HL-60/S4 (cell line): ENCODE results near the gene KIF18B.

Experiments
- in situ Hi-C: fragments of 300-500 bp; cut with MboI; formaldehyde crosslinking; loops from 2 replicates; pipeline ENCODE4 v1.14.3; 2022; ENCODE audit warnings: low sequenced_read_pairs

The KIF18B gene

DNA sequence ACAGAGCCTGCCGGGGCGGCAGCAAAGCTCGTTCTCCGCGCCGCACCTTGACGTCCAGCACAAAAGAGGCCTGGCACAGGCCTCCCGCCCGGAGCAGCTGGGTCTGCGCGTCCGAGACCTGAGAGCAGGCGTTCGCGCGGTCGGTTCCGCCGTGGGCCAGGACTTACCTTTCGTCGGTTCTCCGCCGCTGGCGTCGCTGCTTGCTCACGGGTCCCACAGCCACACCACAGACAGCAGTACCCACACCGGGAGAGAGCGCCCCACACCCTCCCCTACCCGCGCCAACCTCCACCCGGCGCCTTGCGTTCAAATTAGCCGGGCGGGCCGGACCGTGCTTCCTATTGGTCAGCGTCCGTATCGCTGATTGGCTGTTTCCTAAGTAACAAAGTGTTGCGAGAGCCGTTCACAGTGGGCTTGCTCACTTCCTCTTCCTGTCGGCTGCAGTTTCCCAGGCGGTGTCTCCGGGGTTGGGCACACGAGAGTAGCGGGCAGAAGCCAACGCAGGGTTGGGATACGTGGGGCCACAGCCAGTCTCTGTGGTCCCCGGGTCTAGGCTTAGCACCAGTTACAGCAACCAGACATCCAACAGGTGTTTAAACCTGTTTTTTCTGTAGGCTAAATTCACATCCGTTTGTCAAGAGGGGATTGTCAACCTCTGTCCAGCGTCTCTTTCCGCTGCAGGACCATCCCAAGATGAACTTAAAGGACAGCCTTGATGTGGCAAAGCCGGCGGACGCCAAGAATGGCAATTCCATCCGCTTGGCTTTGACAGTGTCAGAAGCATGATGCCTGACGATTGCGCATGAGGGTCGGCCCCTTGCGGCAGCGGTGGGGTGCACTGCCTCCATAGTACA lies at the start of gene KIF18B:
Gene KIF18B, minus strand, starts transcription at position 313 of the 854 bp plus-strand sequence. CDS start 11,429 bp downstream, outside the sequence.
- in situ Hi-C loops = no loop called here

GRCh38 chr17:44996304-44996703 lies 48.7 kb upstream of the KIF18B start:
- in situ Hi-C loops = no loop called here

GRCh38 chr17:44995436-44996001 lies 47.9 kb upstream of the KIF18B start:
- in situ Hi-C loops = no loop called here

- in situ Hi-C loops = no loop called here
Observed at GRCh38 chr17:44992242-44992939, 44.8 kb upstream of the KIF18B start.

DNA sequence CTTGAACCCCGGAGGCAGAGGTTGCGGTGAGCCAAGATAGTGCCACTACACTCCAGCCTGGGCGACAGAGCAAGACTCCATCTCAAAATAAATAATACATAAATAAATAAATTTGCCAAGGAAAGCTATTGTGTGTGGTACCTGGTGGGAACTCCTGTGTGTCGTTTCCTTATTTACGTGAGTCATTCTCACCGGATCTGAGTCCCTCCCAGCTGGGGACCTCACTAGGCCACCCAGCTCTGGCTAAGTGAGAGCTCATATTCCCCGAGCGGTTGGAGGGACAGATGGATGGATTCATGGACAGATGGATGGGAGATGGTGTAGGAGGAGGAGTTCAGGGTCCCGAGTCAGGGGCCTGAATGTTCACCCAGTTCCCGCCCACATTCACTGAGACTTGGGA lies 43.4 kb upstream of the KIF18B start:
- in situ Hi-C loops = no loop called here

DNA sequence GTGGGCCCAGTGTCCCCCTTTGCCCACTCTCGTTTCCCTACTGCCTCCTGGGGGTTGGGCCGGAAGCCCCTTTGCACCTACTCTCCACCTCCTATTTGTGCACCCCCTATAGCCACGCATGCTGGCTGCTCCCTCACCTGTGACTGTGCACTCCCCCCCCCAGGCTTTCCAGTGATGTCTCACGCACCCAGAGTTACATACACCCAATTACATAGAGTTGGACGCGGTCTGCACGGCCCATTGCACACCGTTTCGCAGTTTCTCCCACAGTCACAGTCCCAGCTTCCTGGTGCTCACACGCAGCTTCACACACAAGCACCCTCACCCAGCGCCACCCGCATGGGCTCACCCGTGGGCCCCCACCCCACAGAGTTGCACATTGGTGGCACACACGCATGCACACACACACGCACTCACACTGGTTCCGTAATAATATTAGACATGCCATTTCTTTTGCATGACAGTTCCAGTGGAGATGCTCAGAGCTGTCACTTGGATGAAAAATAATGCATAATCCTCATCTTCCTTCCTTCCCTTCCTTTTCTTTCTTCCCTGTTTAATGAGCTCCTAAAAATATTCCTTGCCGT lies 42.1 kb upstream of the KIF18B start:
- in situ Hi-C loops = no loop called here

DNA sequence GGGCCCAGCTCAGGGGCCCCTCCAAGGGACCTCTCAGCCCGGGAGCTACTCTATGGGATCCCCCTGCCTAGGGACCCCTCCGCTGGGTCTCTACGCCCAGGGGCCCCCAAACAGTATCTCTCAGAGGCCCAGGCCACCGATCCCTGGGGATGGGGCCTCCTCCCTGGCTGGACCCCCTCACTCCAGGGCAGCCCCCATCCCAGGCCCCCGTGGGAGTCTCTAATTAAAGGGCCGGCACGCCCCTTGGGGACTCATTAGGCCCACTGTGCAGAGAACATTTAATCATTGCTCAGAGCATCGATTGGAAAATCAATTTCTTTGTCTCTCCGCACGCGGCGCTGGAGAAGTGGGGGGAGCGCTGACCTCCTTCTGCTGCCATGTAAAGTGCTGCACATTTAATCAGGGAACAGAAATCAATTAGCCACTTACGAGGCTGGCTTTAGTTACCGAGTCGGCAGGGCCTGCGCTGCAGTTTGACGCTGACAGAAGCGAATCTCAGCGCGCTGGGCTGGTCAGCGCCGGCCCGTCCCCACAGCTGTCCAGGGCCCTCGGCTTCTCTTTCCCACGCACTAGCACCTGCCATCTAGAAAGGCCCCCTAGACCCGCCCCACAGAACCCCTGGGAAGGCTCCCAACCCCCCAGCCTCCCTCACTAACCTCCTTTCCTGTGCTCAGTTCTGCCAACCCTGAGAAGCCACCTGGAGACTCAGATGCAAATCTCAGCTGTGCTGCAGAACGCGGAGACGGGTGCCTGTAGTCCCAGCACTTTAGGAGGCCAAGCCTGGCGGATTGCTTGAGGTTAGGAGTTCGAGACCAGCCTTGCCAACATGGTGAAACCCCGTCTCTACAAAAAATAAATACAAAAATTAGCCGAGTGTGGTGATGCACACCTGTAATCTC lies 40.7 kb upstream of the KIF18B start:
- in situ Hi-C loops = no loop called here

DNA sequence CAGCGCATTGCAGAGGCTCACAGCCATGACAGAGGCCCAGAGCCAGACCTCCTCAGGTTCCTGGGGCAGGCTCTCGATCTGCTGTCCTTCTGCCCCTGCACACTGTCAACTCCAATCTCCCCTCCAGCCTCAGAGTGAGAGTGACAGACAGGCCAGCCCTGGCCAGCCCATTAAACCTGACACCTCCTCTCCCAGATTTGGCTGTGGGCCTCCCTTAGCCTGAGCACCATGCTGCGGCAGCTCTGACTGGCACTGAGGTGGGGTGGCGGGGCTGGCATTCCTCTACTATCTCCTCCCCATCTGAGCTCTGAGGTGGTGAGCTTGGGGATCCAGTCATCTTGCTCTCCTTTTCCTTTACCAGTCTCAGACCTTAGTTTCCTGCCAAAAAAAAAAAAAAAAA lies 36.0 kb upstream of the KIF18B start:
- in situ Hi-C loops = no loop called here

DNA sequence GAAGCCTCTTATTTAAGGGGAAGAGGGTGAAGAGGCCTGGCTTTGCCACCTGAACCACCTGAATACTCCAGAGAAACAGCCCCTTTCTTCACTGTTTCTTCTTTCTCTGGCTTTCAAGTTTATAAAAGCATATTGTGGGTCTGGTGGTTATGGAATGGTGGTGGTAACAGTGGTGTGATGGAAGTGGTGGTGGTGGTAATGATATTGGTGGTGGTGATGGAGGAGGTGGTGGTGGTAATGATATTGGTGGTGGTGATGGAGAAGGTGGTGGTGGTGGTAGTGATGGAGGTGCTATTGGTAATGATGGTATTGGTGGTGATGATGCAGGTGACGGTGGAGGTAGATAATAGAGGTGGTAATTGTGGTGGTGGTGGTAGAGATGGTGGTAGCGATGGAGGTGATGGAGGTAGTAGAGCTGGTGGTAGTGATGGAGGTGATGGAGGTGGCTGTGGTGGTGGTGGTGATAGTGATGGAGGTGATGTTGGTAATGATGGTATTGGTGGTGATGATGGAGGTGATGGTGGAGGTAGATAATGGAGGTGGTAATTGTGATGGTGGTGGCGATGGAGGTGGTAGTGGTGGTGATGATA lies 34.6 kb upstream of the KIF18B start:
- in situ Hi-C loops = no loop called here

DNA sequence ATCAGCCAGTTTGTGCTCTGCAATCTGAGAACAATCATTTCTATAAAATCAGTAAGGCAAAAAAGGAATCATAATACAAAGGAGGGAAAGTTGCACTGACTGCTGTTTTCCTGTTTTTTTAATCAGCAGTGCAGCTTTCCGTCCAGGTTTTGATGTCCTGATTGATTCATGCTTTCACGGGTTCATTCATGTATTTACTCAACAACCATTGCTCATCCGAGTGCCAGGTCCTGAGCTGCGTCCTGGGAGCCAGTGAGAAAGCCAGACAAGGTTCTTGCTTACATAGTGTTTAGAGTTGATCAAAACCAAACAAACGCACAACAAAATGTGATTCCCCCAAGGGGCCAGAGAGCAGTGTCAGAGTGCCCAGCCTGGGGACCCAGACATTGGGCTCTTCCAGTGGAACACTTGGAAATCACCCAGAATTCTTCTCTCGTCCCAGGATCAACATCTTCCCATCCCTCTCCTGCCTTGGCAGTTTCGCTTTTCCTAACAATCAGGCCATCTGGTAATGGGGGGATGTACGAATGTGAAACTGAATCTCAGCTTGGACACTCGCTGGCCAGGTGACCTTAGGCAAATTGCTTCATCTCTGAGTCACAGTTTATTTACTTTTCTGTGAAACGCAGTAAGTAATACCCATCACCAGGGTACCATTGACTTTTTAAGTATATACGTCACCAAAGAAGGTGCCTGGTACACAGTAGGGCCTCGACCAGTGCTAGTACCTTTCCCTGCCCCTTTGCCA lies 33.8 kb upstream of the KIF18B start:
- in situ Hi-C loops = no loop called here

DNA sequence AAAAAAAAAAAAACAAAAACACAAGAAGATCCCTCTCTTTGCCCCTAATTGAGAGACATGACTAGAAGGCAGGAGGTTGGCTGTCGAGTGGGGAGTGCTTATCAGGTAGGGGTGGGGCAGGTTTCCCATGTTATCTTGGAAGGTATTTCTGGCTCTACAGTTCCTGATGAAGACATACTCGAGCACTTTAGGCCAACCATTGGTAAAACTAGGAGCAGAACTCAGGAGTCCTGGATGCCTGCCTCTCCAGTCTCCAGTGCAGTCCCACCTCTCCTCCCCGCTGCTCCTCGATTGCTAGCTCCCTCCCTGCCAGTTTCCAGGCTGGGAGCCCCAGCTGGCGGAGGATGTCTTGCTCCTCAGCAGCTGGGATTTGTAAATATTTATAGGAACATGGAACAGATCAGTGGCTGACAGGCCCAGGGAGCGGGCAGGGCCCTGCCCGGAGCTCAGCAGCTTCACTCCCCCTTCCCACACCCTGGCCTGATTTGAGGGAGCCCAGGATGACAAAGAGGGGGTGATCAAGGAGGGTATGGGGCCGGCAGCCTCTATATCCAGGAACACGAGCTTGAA lies 31.9 kb upstream of the KIF18B start:
- in situ Hi-C loops = no loop called here

DNA sequence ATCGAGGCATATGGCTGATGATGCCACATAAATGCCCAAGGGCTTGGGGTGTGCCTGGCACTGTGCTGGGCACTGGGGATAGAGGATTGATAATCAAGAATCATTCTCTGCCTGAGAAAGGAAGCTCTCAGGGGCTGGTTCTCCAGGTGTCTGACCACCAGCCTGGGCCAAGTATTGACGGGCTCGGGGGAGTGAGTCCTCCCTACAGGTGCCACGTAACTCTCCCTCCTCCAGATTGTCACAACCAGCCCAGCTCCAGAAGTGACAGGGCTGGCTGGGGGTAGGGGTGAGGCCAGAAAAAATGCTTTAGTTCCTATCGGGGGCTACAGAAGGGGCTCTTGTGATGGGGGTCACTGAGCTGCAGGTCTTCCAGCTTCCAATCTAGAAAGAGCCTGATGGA lies 31.2 kb upstream of the KIF18B start:
- in situ Hi-C loops = no loop called here

DNA sequence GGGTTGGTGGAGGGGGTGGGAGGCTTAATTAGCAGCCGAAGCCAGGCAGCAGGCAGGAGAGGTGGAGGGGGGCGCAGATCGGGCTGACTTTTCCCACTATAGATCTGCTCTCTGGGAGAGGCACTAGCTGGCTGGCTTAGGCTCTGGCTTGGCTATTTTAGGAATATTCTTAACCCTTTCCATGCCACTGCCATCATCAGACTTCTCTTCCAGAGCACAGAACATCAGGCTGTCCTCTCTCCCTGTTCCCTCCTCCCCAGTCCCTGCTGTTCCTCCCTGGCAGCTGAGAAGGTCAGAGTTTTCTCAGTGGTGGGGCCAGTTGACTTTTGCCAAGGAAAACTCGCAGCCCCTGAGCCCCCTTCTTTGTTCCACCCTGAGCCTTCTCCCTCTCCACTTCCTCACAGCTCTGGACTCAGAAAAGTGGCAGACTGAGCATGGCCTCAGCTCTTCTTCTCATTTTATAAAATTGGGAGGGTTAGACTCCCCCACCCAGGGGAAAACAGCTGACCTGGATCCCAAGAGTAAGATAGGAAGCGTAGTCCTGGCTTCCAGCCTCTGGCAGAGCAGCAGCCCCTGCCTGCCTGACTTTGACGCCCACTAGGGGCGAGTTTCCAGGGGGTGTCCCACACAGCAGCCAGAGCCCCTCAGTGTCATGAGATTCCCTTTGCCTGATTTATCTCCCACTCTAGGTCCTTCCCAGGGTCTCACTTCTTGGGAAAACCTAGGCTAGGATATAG lies 30.4 kb upstream of the KIF18B start:
- in situ Hi-C loops = no loop called here

- in situ Hi-C loops = no loop called here
Observed at GRCh38 chr17:44977065-44977464, 29.5 kb upstream of the KIF18B start.

- in situ Hi-C loops = no loop called here
Observed at GRCh38 chr17:44976206-44976605, 28.6 kb upstream of the KIF18B start.

DNA sequence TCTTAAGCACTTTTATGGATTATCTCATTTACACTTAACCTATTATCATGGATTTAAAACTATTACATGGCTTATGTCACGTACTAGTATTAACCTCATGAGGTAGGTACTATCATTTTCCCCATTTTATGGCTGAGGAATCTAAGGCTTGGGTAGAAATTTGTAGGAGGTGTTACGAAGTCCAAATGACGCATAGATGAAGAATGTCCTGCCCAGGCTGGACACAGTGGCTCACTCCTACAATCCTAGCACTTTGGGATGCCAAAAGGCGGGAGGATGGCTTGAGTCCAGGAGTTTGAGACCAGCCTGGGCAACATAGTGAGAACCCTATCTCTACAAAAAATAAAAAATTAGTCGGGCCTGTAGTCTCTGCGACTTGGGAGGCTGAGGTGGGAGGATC lies 25.4 kb upstream of the KIF18B start:
- in situ Hi-C loops = no loop called here

DNA sequence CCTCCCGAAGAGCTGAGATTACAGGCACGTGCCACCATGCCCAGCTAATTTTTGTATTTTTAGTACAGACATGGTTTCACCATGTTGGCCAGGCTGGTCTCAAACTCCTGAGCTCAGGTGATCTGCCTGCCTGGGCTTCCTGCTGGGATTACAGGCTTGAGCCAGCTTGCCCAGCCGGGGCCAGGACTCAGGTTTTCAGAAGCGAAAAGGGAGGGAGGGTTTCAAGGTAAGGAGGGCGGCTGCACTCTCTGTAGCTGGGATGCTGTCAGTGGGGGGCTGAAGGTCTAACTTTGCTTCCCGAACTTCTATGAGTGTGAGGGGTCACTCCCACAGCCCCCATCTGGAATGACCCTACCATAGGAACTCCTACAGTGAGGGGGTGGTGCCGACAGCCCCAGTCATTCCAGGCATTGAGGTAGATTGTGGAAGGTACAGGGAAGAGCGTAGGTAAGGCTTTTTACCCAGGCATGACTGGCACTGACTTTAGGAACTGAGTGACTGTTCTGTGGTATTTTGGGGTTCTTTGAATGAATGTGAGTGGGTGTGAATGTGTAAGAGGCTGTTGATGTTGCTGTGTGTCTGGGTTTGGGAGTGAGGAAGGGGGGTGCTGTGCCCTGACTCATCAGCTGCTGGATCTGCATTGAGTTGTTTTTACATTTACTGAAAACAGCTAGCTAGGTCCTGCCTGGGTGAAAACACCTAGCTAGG lies 24.4 kb upstream of the KIF18B start:
- in situ Hi-C loops = no loop called here
